HepG2 (cell line): ENCODE data around the gene ANKS1A. TPM values are rescaled to one million over a fixed set of nuclear protein-coding genes. Genes with fewer than 3 reads are reported as not detected.

Experiments
- ATAC-seq: fragments of 200-7000 bp; cut with Tn5 transposase; 3 replicates; pipeline ENCODE4 v1.9.1; 2020; ENCODE audit warnings: mild to moderate bottlenecking, moderate library complexity
- BruUV-seq: library from RNA; stranded (reverse); fragments of 400-500 nt; replicated peaks from 2 replicates; lab custom pipeline; 2021; lab: Mats Ljungman, UMichigan
- CTCF ChIA-PET: fragments of 300-600 bp; formaldehyde crosslinking; extraction: SDS; loops from one replicate; lab custom pipeline; 2021; ENCODE audit warnings: low total read pairs, inconsistent platforms, low intra/inter-chr PET ratio; lab: Yijun Ruan, JAX
- POLR2A ChIA-PET: fragments of 350-600 bp; sonication (Branson Sonifier 250); formaldehyde crosslinking; loops from one replicate; lab custom pipeline; 2020; ENCODE audit warnings: antibody characterized with exemption, inconsistent platforms; lab: Yijun Ruan, JAX
- DNase-seq: peaks from one replicate; pipeline ENCODE4 v3.0.0-alpha.2; 2015; ENCODE audit warnings: low spot score
- FAIRE-seq: peaks from 3 replicates; lab custom pipeline; 2011; peaks lifted over from hg19 to GRCh38; lab: Jason Lieb, UNC
- H2AFZ ChIP-seq: one replicate; pipeline ENCODE4 v1.6.1; 2011; ENCODE audit warnings: low read length, inconsistent platforms
- H3K27ac ChIP-seq: fragments of 300-600 bp; 3 replicates; pipeline ENCODE4 v1.8.0; 2011; ENCODE audit warnings: mixed run types, mild to moderate bottlenecking, mixed read lengths, low read length, inconsistent platforms; ENCODE audit not compliant: insufficient read depth; ENCODE audit errors: extremely low read length
- H3K27me3 ChIP-seq, 2 experiments: fragments of 200-600 bp in 1 of 2; 2 replicates in 1 of 2; 3 replicates in 1 of 2; pipeline versions ENCODE4 v1.6.0 to v1.8.0; 2011; ENCODE audit warnings: low read length in 2 of 2, mild to moderate bottlenecking in 2 of 2, moderate library complexity in 2 of 2, inconsistent platforms in 1 of 2; ENCODE audit not compliant: insufficient read depth in 2 of 2, control insufficient read depth in 1 of 2
- H3K36me3 ChIP-seq, 2 experiments: fragments of 200-600 bp in 1 of 2; replicated peaks in 1 of 2; 2 replicates in 1 of 2; 3 replicates in 1 of 2; pipeline versions ENCODE4 v1.5.1 to v1.8.0; 2011; ENCODE audit warnings: low read length in 2 of 2, inconsistent platforms in 1 of 2; ENCODE audit not compliant: insufficient read depth in 2 of 2, control insufficient read depth in 1 of 2
- H3K4me1 ChIP-seq: 2 replicates; pipeline ENCODE4 v1.5.1; 2012; ENCODE audit warnings: low read length, inconsistent platforms; ENCODE audit not compliant: insufficient read depth
- H3K4me2 ChIP-seq: 2 replicates; pipeline ENCODE4 v1.6.0; 2011; ENCODE audit warnings: low read depth, low read length, inconsistent platforms
- H3K4me3 ChIP-seq, 3 experiments: fragments of 200-600 bp in 1 of 3; sonication (generic), shearing (Covaris generic) in 1 of 3; replicated peaks in 1 of 3; 2 replicates each; pipeline ENCODE4 v1.5.1; 2011 to 2016; ENCODE audit warnings: low read length in 3 of 3, inconsistent platforms in 2 of 3, low read depth in 2 of 3, mild to moderate bottlenecking in 2 of 3, control low read depth in 1 of 3, mixed read lengths in 1 of 3; ENCODE audit not compliant: insufficient read depth in 1 of 3
- H3K79me2 ChIP-seq: one replicate; pipeline ENCODE4 v1.6.1; 2011; ENCODE audit warnings: low read length, inconsistent platforms; ENCODE audit not compliant: insufficient read depth
- H3K9ac ChIP-seq: 2 replicates; pipeline ENCODE4 v1.6.0; 2011; ENCODE audit warnings: mild to moderate bottlenecking, low read depth, low read length, inconsistent platforms; ENCODE audit not compliant: insufficient read depth
- H3K9me3 ChIP-seq: 2 replicates; pipeline ENCODE4 v1.5.1; 2012; ENCODE audit warnings: mild to moderate bottlenecking, low read length
- H4K20me1 ChIP-seq: 2 replicates; pipeline ENCODE4 v1.6.0; 2011; ENCODE audit warnings: inconsistent platforms, mild to moderate bottlenecking, low read length, moderate library complexity; ENCODE audit not compliant: insufficient read depth
- ATM ChIP-seq: fragments of 450-650 bp; IDR thresholded peaks from 2 replicates; pipeline ENCODE4 v1.7.1; 2017; ENCODE audit warnings: mild to moderate bottlenecking, borderline replicate concordance
- BRCA1 ChIP-seq: sonication (generic); formaldehyde crosslinking; IDR thresholded peaks from 2 replicates; pipeline ENCODE4 v1.4.0; 2020; ENCODE audit warnings: missing genetic modification reagents
- CENPX ChIP-seq: sonication (generic); formaldehyde crosslinking; IDR thresholded peaks from 2 replicates; pipeline ENCODE4 v1.9.0; 2021; ENCODE audit warnings: mild to moderate bottlenecking, missing genetic modification reagents, moderate library complexity
- CREB1 ChIP-seq, 2 experiments: fragments of 450-650 bp in 1 of 2; IDR thresholded peaks; 2 replicates each; pipeline ENCODE4 v1.6.1; 2016 to 2017; ENCODE audit warnings: control low read depth in 1 of 2, mild to moderate bottlenecking in 1 of 2, missing compliant biosample characterization in 1 of 2, missing genetic modification characterization in 1 of 2
- FOSL1 ChIP-seq: sonication (generic); formaldehyde crosslinking; IDR thresholded peaks from 2 replicates; pipeline ENCODE4 v1.9.0; 2021; ENCODE audit warnings: missing genetic modification reagents, borderline replicate concordance
- MBD4 ChIP-seq: IDR thresholded peaks from 2 replicates; pipeline ENCODE4 v1.6.1; 2012; ENCODE audit warnings: low read length, inconsistent platforms, borderline replicate concordance
- NFRKB ChIP-seq: fragments of 450-650 bp; IDR thresholded peaks from 2 replicates; pipeline ENCODE4 v1.6.1; 2017
- NR3C1 ChIP-seq: sonication (generic); formaldehyde crosslinking; IDR thresholded peaks from 2 replicates; pipeline ENCODE4 v1.4.0; 2020; ENCODE audit warnings: missing genetic modification reagents
- PRMT3 ChIP-seq: sonication (generic); formaldehyde crosslinking; IDR thresholded peaks from 2 replicates; pipeline ENCODE4 v1.8.1; 2022; ENCODE audit warnings: low read depth, mild to moderate bottlenecking, moderate library complexity, missing genetic modification reagents, borderline replicate concordance
- SKI ChIP-seq: fragments of 450-650 bp; IDR thresholded peaks from one replicate; pipeline ENCODE4 v1.6.1; 2018; ENCODE audit warnings: mild to moderate bottlenecking; ENCODE audit not compliant: partially characterized antibody
- TRIM24 ChIP-seq: sonication (generic); formaldehyde crosslinking; IDR thresholded peaks from 2 replicates; pipeline ENCODE4 v1.8.0; 2022; ENCODE audit warnings: mild to moderate bottlenecking, missing genetic modification reagents
- ZFAT ChIP-seq: sonication (generic); formaldehyde crosslinking; conservative IDR thresholded peaks from 2 replicates; pipeline ENCODE4 v1.8.1; 2023; ENCODE audit warnings: missing genetic modification reagents, inconsistent platforms
- ZKSCAN1 ChIP-seq: fragments of 150-350 bp; IDR thresholded peaks from 2 replicates; pipeline ENCODE4 v1.6.1; 2014; ENCODE audit warnings: low read length
- ZNF253 ChIP-seq: sonication (generic); formaldehyde crosslinking; IDR thresholded peaks from 2 replicates; pipeline ENCODE4 v1.8.0; 2022; ENCODE audit warnings: mild to moderate bottlenecking, missing genetic modification reagents, borderline replicate concordance
- ZNF317 ChIP-seq: sonication (generic); formaldehyde crosslinking; IDR thresholded peaks from 2 replicates; pipeline ENCODE4 v1.5.0; 2020; ENCODE audit warnings: mild to moderate bottlenecking, missing genetic modification reagents
- ZNF766 ChIP-seq: sonication (generic); formaldehyde crosslinking; IDR thresholded peaks from 2 replicates; pipeline ENCODE4 v1.5.0; 2020; ENCODE audit warnings: missing genetic modification reagents, borderline replicate concordance
- ZNF839 ChIP-seq: sonication (generic); formaldehyde crosslinking; IDR thresholded peaks from 2 replicates; pipeline ENCODE4 v1.4.0; 2020; ENCODE audit warnings: missing genetic modification reagents, mild to moderate bottlenecking, borderline replicate concordance
- WGBS: methylation state at CpG from one replicate; pipeline ENCODE4 v1.1.6; 2017; ENCODE audit warnings: low lambda C conversion rate; 5-methylcytosine and 5-hydroxymethylcytosine counted together
- in situ Hi-C: cut with HindIII; loops from 2 replicates; pipeline ENCODE4 v1.10.0; 2017; ENCODE audit warnings: low pct_unique_long_range_greater_than_20kb; ENCODE audit not compliant: extremely low pct_ligation_motif_present
- intact Hi-C: fragments of 100-400 bp; cut with micrococcal nuclease; formaldehyde crosslinking; loops from one replicate; pipeline ENCODE4 v1.10.0; 2022; ENCODE audit not compliant: unreplicated experiment
- polyA plus RNA-seq, 8 experiments: library from polyadenylated mRNA; depleted of rRNA in 3 of 8; stranded (reverse) in 7 of 8; unstranded in 1 of 8; fragments of >200 nt; fragmentation: Illumina TruSeq in 4 of 8; extraction: Trizol in 4 of 8; gene quantifications; 2 replicates each; pipeline versions ENCODE4 v1.2.1 to v1.2.3, GENCODE V29; 2011 to 2016; ENCODE audit warnings: low read depth in 4 of 8, missing spikeins in 1 of 8, mixed read lengths in 1 of 8; ENCODE audit not compliant: insufficient read depth in 1 of 8
- total RNA-seq, 5 experiments: library from RNA; depleted of rRNA; stranded (reverse); fragments of >200 nt; fragmentation: Illumina TruSeq; extraction: Trizol; gene quantifications; 2 replicates each; pipeline ENCODE4 v1.2.3, GENCODE V29; 2016; ENCODE audit warnings: low read depth in 1 of 5
- TF ChIP-seq, protein P1 (sequence below): sonication (generic); formaldehyde crosslinking; IDR thresholded peaks from 2 replicates; pipeline ENCODE4 v1.5.0; 2020; ENCODE audit warnings: missing genetic modification reagents, mild to moderate bottlenecking, borderline replicate concordance
- TF ChIP-seq, protein P2 (sequence below): IDR thresholded peaks from 2 replicates; pipeline ENCODE4 v1.6.1; 2016; ENCODE audit warnings: missing biosample characterization, missing genetic modification reagents, low read depth

ANKS1A gene
- total and polyA plus RNA-seq, 2 of the 13 experiments (the other 11 are each of a cell fraction or from before 2014, with no cell fraction given), result 7.2 to 15.1 TPM

DNA sequence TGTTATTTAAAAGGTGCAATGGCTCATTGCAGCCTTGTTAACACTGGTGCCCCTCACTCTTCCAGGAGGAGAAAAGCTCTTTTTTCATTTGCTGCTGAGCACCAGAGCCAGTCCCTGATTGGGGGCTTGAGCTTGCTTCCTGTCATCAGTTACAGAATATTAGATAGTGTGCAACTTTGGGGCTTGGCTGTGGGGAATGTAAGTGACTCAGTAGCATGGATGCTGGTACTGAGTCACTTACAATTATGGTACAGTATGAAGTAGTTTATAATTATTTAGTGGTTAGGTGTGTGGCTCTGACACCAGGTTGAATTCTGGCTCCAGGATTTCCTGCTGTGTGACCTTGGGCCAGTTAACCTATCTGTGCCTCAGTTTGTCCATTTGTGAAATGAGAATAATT is 37.6 kb downstream of the ANKS1A start:
- CTCF ChIA-PET, result no interaction called here
- no peak for DNase-seq
- Histone ChIP-seq H3K27ac (no peak overlapping the region), H3K9me3 (no peaks in the 10 kb centered on the region), H2AFZ (no peak overlapping the region), H3K79me2 (no peaks in the 10 kb centered on the region), H3K27me3 (no peaks in the 10 kb centered on the region), H4K20me1 (no peaks in the 10 kb centered on the region), H3K4me1 (peaks cover 23% of the 10 kb centered on the region), H3K36me3 (no peaks in the 10 kb centered on the region), H3K9ac (no peak overlapping the region), H3K4me2 (no peak overlapping the region), H3K4me3 (no peak overlapping the region)
- POLR2A ChIA-PET, result no interaction called here
- FAIRE-seq, result no peak
- ATAC-seq, result no peak
- in situ Hi-C loops, result no loop called here
- intact Hi-C loops, result no loop called here
- no TSS peak for BruUV-seq
- TF ChIP-seq ZNF317 (CRISPR knock-in tag), result no peak
- TF ChIP-seq NR3C1 (CRISPR knock-in tag), result no peak
- TF ChIP-seq BRCA1 (CRISPR knock-in tag), result no peak
- no peak for TF ChIP-seq ZNF253 (CRISPR knock-in tag)
- no peak for TF ChIP-seq ZNF839 (CRISPR knock-in tag)
- no peak for TF ChIP-seq ATM
- TF ChIP-seq MBD4, result no peak
- TF ChIP-seq PRMT3 (CRISPR knock-in tag), result no peak
- TF ChIP-seq FOSL1 (CRISPR knock-in tag), result no peak

DNA sequence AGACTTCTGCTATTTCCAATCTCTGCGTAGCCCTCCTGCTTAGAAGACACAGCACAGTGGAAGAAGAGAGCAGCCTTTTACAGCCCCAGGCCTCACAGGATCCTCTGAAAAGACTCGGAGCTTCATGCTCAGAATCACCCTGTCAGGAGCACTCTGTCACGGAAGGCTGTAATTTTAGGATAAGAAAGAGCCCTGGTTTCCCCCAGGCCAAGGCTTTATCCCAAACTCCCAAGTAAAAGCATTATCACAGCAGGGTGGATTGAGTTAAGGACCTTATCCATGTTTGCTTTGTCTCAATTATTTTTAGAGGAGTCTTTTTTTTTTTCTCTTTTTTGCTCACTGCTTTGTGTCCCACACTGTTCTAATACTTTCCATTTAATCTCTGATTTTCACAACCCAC is 39.2 kb downstream of the ANKS1A start:
- Histone ChIP-seq H3K27ac (no peak overlapping the region), H3K4me3 (no peak overlapping the region), H3K79me2 (no peaks in the 10 kb centered on the region), H3K36me3 (no peaks in the 10 kb centered on the region), H3K27me3 (no peaks in the 10 kb centered on the region), H3K9ac (no peak overlapping the region), H3K4me1 (peaks cover 23% of the 10 kb centered on the region), H3K4me2 (no peak overlapping the region), H3K9me3 (no peaks in the 10 kb centered on the region), H2AFZ (no peak overlapping the region), H4K20me1 (no peaks in the 10 kb centered on the region)
- intact Hi-C loops (no loop called here), in situ Hi-C loops (no loop called here)
- 85% methylated on average over 3 of the region's 3 CpGs for WGBS
- DNase-seq (no peak), FAIRE-seq (no peak), ATAC-seq (no peak)
- no TSS peak for BruUV-seq
- POLR2A ChIA-PET, result no interaction called here
- CTCF ChIA-PET, result no interaction called here
- no peak for TF ChIP-seq ZKSCAN1
- no peak for TF ChIP-seq SKI
- TF ChIP-seq, protein P1, sequence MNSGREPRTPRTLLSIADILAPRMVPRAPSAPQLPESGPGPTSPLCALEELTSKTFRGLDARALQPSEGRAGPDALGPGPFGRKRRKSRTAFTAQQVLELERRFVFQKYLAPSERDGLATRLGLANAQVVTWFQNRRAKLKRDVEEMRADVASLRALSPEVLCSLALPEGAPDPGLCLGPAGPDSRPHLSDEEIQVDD (CRISPR knock-in tag), result no peak
- no peak for TF ChIP-seq CREB1 (IDR thresholded peaks at IDR 0.05)
- no peak for TF ChIP-seq CREB1 (CRISPR knock-in tag; IDR thresholded peaks at IDR 0.05)
- no peak for TF ChIP-seq ZFAT (CRISPR knock-in tag)
- TF ChIP-seq TRIM24, result no peak
- no peak for TF ChIP-seq NFRKB
- TF ChIP-seq ZNF766, result no peak
- no peak for TF ChIP-seq CENPX (CRISPR knock-in tag)
- TF ChIP-seq, protein P2, sequence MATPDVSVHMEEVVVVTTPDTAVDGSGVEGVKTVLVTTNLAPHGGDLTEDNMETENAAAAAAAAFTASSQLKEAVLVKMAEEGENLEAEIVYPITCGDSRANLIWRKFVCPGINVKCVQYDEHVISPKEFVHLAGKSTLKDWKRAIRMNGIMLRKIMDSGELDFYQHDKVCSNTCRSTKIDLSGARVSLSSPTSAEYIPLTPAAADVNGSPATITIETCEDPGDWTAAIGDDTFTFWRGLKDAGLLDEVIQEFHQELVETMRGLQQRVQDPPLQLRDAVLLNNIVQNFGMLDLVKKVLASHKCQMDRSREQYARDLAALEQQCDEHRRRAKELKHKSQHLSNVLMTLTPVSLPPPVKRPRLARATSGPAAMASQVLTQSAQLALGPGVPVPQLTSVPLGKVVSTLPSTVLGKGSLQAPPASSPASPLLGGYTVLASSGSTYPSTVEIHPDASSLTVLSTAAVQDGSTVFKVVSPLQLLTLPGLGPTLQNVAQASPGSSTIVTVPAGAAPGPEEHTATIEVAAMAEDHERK (CRISPR knock-in tag), result no peak
